Trophoblast cell (in vitro differentiated cells and primary cell): ENCODE results near the gene EIF4EBP2.
A peak's percentile ranks its signal among the peaks of the same experiment; 100 is the strongest.

Experiments
- DNase-seq, 2 donors: peaks; one replicate each; pipeline ENCODE4 v3.0.0-alpha.2; 2016
- H2AFZ ChIP-seq: 2 replicates; pipeline ENCODE4 v1.6.1; 2013; ENCODE audit warnings: low read length, moderate library complexity, mild to moderate bottlenecking; ENCODE audit not compliant: insufficient read depth, poor library complexity
- H2AK5ac ChIP-seq: 2 replicates; pipeline ENCODE4 v1.6.1; 2013; ENCODE audit warnings: mild to moderate bottlenecking, low read length
- H2BK120ac ChIP-seq: 2 replicates; pipeline ENCODE4 v1.6.1; 2013; ENCODE audit warnings: low read length, mild to moderate bottlenecking, moderate library complexity; ENCODE audit not compliant: insufficient read depth, poor library complexity
- H2BK12ac ChIP-seq: 2 replicates; pipeline ENCODE4 v1.6.1; 2013; ENCODE audit warnings: mild to moderate bottlenecking, low read length, moderate library complexity
- H2BK5ac ChIP-seq: 2 replicates; pipeline ENCODE4 v1.6.1; 2013; ENCODE audit warnings: low read length, low read depth, moderate library complexity, mild to moderate bottlenecking; ENCODE audit not compliant: poor library complexity
- H3K14ac ChIP-seq: 2 replicates; pipeline ENCODE4 v1.6.1; 2013; ENCODE audit warnings: mild to moderate bottlenecking, low read length
- H3K18ac ChIP-seq: 2 replicates; pipeline ENCODE4 v1.6.1; 2013; ENCODE audit warnings: mild to moderate bottlenecking, low read length
- H3K23ac ChIP-seq: 2 replicates; pipeline ENCODE4 v1.6.1; 2013; ENCODE audit warnings: low read length
- H3K27ac ChIP-seq: 2 replicates; pipeline ENCODE4 v1.5.1; 2013; ENCODE audit warnings: low read depth, mild to moderate bottlenecking, inconsistent platforms, low read length, moderate library complexity
- H3K27me3 ChIP-seq: 2 replicates; pipeline ENCODE4 v1.6.1; 2013; ENCODE audit warnings: inconsistent platforms, mild to moderate bottlenecking, low read length, moderate library complexity; ENCODE audit not compliant: insufficient read depth
- H3K36me3 ChIP-seq, 2 experiments: 1 replicate in 1 of 2; 2 replicates in 1 of 2; pipeline ENCODE4 v1.6.1; 2013; ENCODE audit warnings: low read length in 2 of 2, mild to moderate bottlenecking in 2 of 2, moderate library complexity in 1 of 2; ENCODE audit not compliant: insufficient read depth in 2 of 2, control insufficient read depth in 1 of 2
- H3K4ac ChIP-seq: 2 replicates; pipeline ENCODE4 v1.6.1; 2013; ENCODE audit warnings: low read depth, mild to moderate bottlenecking, low read length, moderate library complexity
- H3K4me1 ChIP-seq, 2 experiments: 1 replicate in 1 of 2; 2 replicates in 1 of 2; pipeline ENCODE4 v1.6.1; 2013; ENCODE audit warnings: low read length in 2 of 2, mild to moderate bottlenecking in 2 of 2, moderate library complexity in 1 of 2; ENCODE audit not compliant: insufficient read depth in 2 of 2, control insufficient read depth in 1 of 2
- H3K4me2 ChIP-seq: 2 replicates; pipeline ENCODE4 v1.6.1; 2013; ENCODE audit warnings: inconsistent platforms, mild to moderate bottlenecking, low read length, moderate library complexity
- H3K4me3 ChIP-seq: 2 replicates; pipeline ENCODE4 v1.5.1; 2013; ENCODE audit warnings: mild to moderate bottlenecking, low read depth, low read length, inconsistent platforms
- H3K79me1 ChIP-seq: one replicate; pipeline ENCODE4 v1.6.1; 2013; ENCODE audit warnings: low read length
- H3K79me2 ChIP-seq: 2 replicates; pipeline ENCODE4 v1.6.1; 2013; ENCODE audit warnings: low read length, mild to moderate bottlenecking; ENCODE audit not compliant: control insufficient read depth, insufficient read depth, poor library complexity
- H3K9ac ChIP-seq: 2 replicates; pipeline ENCODE4 v1.6.1; 2013; ENCODE audit warnings: mild to moderate bottlenecking, low read length
- H3K9me3 ChIP-seq: 2 replicates; pipeline ENCODE4 v1.6.1; 2013; ENCODE audit warnings: low read depth, mild to moderate bottlenecking, control low read depth, inconsistent platforms, low read length; ENCODE audit not compliant: insufficient read depth
- H4K12ac ChIP-seq: 2 replicates; pipeline ENCODE4 v1.6.1; 2013; ENCODE audit warnings: low read depth, mild to moderate bottlenecking, low read length, moderate library complexity
- H4K8ac ChIP-seq: 2 replicates; pipeline ENCODE4 v1.6.1; 2013; ENCODE audit warnings: low read depth, mild to moderate bottlenecking, low read length, moderate library complexity
- H4K91ac ChIP-seq: one replicate; pipeline ENCODE4 v1.6.1; 2013; ENCODE audit warnings: low read depth, mild to moderate bottlenecking, low read length, moderate library complexity
- WGBS: extraction: QIAGEN DNeasy Blood & Tissue Kit; methylation state at CpG from one replicate; pipeline ENCODE4 v1.1.7; 2013; ENCODE audit warnings: missing lambda C conversion rate; ENCODE audit not compliant: insufficient read length, insufficient coverage; ENCODE audit errors: extremely low coverage; 5-methylcytosine and 5-hydroxymethylcytosine counted together

Gene EIF4EBP2

GRCh38 chr10:70457759-70458305 is 53.9 kb downstream of the EIF4EBP2 start:
- H3K79me1 ChIP-seq, result no peaks in the 10 kb centered on the region
- no peaks in the 10 kb centered on the region for H3K36me3 ChIP-seq
- H2BK120ac ChIP-seq, result no peak overlapping the region
- peak overlapping the region; percentile 57 for H3K4me2 ChIP-seq
- H4K91ac ChIP-seq, result no peak overlapping the region
- H3K79me2 ChIP-seq, result no peaks in the 10 kb centered on the region
- no peak overlapping the region for H4K12ac ChIP-seq
- H3K9me3 ChIP-seq, result peaks cover 8% of the 10 kb centered on the region
- DNase-seq, result no peak
- H2BK12ac ChIP-seq, result peak overlapping the region; percentile 0
- H3K27ac ChIP-seq, result no peak overlapping the region
- no peak overlapping the region for H3K9ac ChIP-seq
- H3K27me3 ChIP-seq, result peaks cover 24% of the 10 kb centered on the region
- no peak overlapping the region for H3K4ac ChIP-seq
- H3K14ac ChIP-seq, result no peak overlapping the region
- H3K4me1 ChIP-seq, result peaks cover 11 to 14% of the 10 kb centered on the region in 2 experiments
- no peak overlapping the region for H4K8ac ChIP-seq
- no peak overlapping the region for H3K18ac ChIP-seq
- no peak overlapping the region for H3K4me3 ChIP-seq
- H2AK5ac ChIP-seq, result no peak overlapping the region
- no peak overlapping the region for H2AFZ ChIP-seq
- H2BK5ac ChIP-seq, result no peak overlapping the region
- WGBS, result no CpG with 5 or more reads among the region's 17 CpGs
- H3K23ac ChIP-seq, result no peak overlapping the region

- Histone ChIP-seq H4K8ac (no peak overlapping the region), H3K4me2 (peak overlapping the region; percentile 57), H2BK120ac (no peak overlapping the region), H3K4me3 (peak overlapping the region; percentile 16), H2AFZ (no peak overlapping the region), H3K79me2 (no peaks in the 10 kb centered on the region), H4K12ac (no peak overlapping the region), H3K9me3 (peaks cover 8% of the 10 kb centered on the region), H2BK12ac (peak overlapping the region; percentile 25), H2BK5ac (no peak overlapping the region), H3K27ac (no peak overlapping the region), H3K4ac (no peak overlapping the region), H3K9ac (no peak overlapping the region), H3K23ac (no peak overlapping the region), H3K14ac (no peak overlapping the region), H3K18ac (no peak overlapping the region), H3K79me1 (no peaks in the 10 kb centered on the region), H2AK5ac (no peak overlapping the region), H3K36me3 (no peaks in the 10 kb centered on the region), H3K4me1 (peaks cover 11 to 14% of the 10 kb centered on the region in 2 experiments), H3K27me3 (peaks cover 24% of the 10 kb centered on the region), H4K91ac (no peak overlapping the region)
- DNase-seq, result peak in 1 of 2 donors; percentile 42
- WGBS, result no CpG with 5 or more reads among the region's 62 CpGs
Observed at GRCh38 chr10:70458329-70459060, 54.5 kb downstream of the EIF4EBP2 start.

- Histone ChIP-seq H4K8ac (no peak overlapping the region), H2BK5ac (no peak overlapping the region), H3K4me1 (peaks cover 11 to 14% of the 10 kb centered on the region in 2 experiments), H3K4me3 (no peak overlapping the region), H3K79me2 (no peaks in the 10 kb centered on the region), H4K12ac (no peak overlapping the region), H4K91ac (no peak overlapping the region), H3K79me1 (no peaks in the 10 kb centered on the region), H2AFZ (no peak overlapping the region), H3K23ac (no peak overlapping the region), H3K27me3 (peaks cover 24% of the 10 kb centered on the region), H2BK120ac (no peak overlapping the region), H3K36me3 (no peaks in the 10 kb centered on the region), H3K4ac (no peak overlapping the region), H3K18ac (no peak overlapping the region), H2BK12ac (no peak overlapping the region), H3K14ac (no peak overlapping the region), H3K27ac (no peak overlapping the region), H3K4me2 (no peak overlapping the region), H3K9ac (no peak overlapping the region), H3K9me3 (peaks cover 8% of the 10 kb centered on the region), H2AK5ac (no peak overlapping the region)
- WGBS, result no CpG with 5 or more reads among the region's 19 CpGs
- DNase-seq, result no peak
Observed at GRCh38 chr10:70459061-70459773, 55.3 kb downstream of the EIF4EBP2 start.

DNA sequence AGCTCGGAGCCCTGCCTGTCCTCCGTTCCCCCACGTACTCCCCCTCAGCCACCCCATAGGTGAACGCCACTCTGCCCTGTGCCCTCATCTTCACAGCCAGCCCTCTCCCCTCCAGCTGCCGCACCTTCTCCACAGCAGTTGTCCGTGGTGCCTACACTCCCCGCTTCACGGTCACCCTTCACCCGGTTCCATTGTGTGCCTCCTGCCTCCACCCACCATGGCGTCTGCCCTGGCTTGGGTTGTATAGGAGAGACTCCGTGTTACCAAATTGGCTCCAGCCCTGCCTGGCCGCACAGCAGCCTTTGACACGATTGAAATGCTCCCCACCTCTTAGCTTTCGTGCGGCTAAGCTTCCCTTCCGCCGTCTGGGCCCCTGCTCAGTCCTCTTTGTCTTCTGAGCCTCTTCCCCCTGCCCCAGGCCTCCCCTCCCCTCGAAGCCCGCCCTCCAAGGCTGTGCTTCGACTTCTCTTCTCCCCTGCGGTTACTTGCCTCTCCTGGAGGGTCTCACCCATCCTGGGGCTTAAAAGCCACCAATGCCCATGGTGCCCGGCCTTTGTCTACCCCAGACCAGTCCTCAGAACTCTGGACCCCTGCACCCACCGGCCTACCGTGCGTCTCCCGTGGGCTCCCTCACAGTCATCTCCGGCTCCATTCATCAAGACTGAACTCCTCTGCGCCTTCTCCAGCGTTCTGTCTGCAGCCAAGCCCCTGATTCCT is 56.0 kb downstream of the EIF4EBP2 start:
- Histone ChIP-seq H3K79me1 (no peaks in the 10 kb centered on the region), H3K4ac (no peak overlapping the region)

More for the DNA sequence above, 56.0 kb downstream of the EIF4EBP2 start:
- H3K27ac ChIP-seq, result no peak overlapping the region
- H2AFZ ChIP-seq, result no peak overlapping the region
- peaks cover 11 to 14% of the 10 kb centered on the region in 2 experiments for H3K4me1 ChIP-seq
- no peak overlapping the region for H2BK5ac ChIP-seq
- no peak overlapping the region for H4K8ac ChIP-seq
- no peaks in the 10 kb centered on the region for H3K36me3 ChIP-seq
- H3K4me3 ChIP-seq, result no peak overlapping the region
- H3K79me2 ChIP-seq, result no peaks in the 10 kb centered on the region
- no CpG with 5 or more reads among the region's 29 CpGs for WGBS
- H3K23ac ChIP-seq, result no peak overlapping the region
- no peak overlapping the region for H3K9ac ChIP-seq
- H3K9me3 ChIP-seq, result peaks cover 8% of the 10 kb centered on the region
- no peak overlapping the region for H4K12ac ChIP-seq
- DNase-seq, result no peak
- no peak overlapping the region for H3K18ac ChIP-seq
- H3K27me3 ChIP-seq, result peaks cover 24% of the 10 kb centered on the region
- no peak overlapping the region for H2BK12ac ChIP-seq
- H3K14ac ChIP-seq, result no peak overlapping the region
- no peak overlapping the region for H2AK5ac ChIP-seq
- H2BK120ac ChIP-seq, result no peak overlapping the region
- no peak overlapping the region for H4K91ac ChIP-seq
- no peak overlapping the region for H3K4me2 ChIP-seq
